DMS153 treated with DMSO at 0.1 percent for 48 hours (cell line): ENCODE results near the gene IL1F10.

ENCODE experiments used
- DNase-seq: peaks from one replicate; lab custom pipeline; 2025; ENCODE audit not compliant: unreplicated experiment; lab: John Stamatoyannopoulos, UW

IL1F10 gene

DNA sequence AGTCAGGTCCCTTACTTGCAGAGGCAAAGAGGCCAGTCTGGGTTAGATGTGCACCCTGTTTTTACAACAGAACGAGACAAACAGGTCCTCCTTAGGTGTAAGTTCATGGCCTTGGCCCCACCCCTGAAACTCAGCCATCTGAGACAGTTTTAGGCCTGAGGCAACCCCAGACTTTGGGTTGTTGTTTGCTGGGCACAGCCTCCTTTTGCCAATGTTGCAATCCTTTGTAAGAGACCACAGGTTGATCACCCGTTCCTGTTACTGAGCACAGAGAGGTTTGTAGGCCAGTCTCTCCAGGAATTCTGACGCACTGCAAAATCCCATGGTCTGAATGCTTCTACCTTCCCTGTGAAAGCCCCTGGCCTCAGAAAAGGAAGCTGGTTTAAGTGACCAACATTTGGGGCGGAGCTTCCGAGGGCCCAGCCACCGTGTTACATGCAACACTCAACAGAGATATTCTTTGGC is 44.1 kb downstream of the IL1F10 start:
- no peak for DNase-seq

DNA sequence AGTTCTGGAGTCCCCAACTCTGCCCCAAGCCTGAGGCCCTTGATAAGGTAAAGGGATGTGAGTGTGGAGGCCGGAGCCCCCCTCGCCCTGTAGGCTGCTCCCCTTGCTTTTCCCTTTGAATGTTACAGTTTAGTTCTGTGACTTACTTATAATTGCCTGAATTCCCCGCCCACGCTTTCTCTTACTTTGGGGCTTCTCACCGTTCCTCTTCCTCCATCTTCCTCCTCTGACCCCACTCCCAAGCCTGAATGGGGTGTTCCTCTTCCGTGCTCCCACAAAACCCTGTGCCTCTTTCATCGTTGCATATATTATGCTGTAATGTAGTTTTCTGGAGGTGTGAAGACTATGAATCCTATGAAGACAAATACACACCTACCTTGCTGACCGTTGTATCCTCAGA is 44.7 kb downstream of the IL1F10 start:
- no peak for DNase-seq

DNA sequence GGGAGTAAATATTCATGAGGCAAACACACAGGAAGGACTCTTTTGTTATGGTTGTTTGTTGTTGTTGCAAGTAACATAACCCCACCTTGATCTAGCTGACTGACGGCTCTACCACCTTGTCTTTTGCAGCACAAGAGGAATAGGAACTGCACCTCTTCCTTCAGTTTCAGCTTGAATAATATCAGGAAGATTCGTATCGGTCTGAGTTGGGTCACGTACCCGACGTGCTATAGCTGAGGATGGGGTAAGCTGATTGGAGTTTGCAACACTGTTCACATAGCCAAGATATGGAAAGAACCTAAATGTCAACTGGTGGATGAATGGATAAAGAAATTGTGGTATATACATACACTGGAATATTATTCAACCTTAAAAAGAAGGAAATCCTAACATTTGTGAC is 45.1 kb downstream of the IL1F10 start:
- no peak for DNase-seq

DNA sequence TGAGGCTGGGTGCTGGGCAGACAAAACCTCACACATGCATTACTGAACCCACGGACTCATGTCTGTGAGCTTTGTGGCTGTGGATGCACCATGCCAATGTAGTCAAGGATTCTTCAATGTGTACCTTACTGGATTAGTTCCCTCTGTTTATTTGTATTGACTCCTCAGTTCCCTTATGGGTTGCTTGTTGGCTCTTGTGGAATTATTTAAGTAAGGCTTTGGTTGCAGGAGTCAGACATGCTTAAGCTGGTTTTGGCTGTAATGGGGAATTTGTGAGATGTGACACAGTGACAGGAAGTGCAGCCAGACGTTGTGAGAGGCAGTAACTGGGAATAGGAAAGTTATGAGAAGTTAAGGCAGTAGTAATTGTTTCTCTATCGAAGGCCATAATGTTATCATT is 46.0 kb downstream of the IL1F10 start:
- no peak for DNase-seq

DNA sequence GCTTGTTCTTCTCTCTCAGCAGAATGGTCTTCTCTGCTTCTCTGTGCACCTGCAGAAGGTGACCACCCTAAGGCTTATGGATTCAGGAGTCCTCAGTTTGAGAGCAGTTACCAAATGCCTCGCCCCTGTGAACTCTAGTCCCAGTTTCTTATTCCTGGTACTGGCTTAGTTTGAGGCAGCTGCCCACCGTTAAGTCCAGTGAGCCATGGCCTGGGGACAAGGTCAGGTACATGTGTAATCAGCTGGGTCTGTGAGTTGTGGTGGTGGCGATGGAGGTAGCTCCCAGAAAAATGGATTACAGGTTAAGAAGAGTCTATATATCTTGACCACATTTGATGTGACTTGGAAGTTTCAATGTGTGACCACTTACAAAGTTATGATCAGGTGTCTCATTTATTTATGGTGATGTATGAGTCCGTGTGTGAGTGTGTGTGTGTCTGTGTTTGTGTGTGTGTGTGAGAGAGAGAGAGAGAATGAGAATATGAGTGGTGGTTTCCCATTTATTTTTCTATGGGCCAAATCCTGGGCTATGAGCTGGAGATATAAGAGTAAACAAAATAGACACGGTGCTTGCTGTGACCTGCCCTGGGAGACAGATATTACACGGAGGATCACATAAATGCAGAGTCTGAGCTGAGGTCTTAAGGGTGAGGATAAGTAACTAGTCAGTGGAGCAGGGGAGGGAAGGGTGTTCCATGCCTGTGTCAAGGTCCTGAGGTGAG is 46.6 kb downstream of the IL1F10 start:
- no peak for DNase-seq

DNA sequence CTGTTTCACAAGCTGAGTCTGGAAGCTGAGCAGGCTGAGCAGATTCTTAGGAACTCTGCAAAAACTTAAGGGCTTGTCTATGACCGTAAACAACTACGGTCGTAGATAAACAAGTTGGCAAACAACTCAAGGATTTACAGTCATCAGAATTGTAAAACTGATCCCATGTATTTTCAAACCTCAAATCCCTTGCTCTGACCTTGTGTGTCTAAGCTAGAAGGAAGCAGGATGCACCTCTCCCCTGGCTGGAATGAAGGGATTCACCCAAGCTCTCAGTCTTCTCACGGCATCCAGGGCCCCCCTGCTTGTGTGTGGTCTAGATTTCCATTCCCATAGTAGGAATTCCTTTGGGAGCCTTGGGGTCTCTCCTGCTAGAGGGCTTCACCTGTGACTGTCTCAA is 47.2 kb downstream of the IL1F10 start:
- no peak for DNase-seq

DNA sequence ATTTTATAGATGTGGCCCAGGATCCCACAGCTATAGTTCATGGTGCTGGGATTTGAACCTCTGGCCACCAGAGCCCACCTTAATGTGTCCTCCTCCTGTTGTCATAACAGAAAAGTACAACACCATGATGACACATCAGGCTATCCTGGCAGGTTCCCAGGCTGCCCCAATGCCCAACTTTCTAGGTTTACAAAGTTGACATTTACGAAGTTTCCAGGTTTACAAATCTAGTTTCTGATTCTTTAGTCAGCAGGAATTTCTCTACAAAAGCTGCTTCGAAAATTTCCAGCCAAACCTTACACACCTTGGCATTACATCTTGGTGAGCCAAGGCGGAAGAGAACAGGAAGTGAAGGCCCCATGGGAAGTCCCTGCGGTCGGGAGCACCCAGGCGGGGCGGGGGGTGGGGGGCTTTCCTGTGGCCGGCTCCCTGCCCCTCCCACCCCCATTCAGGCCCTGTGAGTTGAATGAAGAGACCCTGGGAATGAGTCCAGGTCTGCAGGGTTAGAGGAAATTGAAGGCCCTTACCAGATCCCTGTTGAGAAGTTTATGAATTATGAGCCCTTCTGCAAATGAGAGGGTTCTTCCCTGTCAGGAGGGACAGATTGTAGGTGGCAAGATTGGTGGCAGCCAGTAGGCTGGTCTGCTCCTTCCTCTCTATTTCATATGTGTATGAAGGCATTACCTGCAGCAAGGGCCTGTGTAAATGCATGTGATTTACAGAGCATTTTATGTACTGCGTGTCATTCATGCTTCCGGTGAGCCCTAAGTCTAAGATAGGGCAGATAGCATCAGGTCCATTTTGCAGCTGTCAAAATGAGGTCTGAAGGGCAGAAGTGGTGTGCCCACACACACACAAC is 48.6 kb downstream of the IL1F10 start:
- no peak for DNase-seq

DNA sequence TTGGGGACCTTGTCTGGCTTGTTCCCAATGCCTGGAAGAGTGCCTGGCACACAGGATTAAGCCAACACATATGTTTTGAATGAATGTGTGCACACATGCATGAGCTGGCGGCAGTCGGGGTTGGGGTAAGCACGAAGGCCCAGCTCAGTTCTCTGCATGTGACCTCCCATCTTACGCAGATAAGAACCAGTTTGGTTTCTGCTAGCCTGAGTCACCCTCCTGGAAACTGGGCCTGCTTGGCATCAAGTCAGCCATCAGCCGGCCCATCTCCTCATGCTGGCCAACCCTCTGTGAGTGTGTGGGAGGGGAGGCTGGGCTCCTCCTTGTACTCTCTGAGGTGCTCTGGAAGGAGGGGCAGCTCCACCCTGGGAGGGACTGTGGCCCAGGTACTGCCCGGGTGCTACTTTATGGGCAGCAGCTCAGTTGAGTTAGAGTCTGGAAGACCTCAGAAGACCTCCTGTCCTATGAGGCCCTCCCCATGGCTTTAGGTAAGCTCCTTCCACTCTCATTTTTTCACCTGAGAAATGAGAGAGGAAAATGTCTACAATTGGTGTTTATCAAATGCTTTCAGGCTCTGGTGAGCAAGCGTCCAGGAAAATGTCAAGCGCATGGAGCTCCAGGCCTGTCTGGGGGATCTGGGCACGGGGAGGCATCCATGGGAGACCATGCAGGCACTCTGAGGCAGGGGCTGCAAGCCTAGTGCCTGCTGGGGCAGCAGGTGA is 49.9 kb downstream of the IL1F10 start:
- DNase-seq: no peak

DNA sequence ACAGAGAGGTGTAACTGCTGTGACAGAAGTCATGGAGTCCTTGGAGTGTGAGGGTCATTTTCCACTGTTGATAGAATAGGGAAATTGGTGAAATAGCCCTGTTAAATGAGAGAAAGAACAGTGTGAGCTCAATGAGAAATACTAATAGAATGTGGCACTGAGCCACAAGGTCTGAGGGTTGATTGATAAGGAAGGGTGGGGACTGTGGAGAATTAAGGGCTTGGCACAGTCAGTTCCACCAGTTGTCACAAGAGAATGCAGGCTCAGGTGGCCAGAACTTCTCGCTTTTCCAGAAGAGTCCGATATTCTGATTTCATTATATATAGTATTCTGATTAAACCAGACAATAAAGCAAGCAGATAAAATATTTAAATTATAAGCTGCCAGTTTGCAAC is 50.5 kb downstream of the IL1F10 start:
- no peak for DNase-seq

DNA sequence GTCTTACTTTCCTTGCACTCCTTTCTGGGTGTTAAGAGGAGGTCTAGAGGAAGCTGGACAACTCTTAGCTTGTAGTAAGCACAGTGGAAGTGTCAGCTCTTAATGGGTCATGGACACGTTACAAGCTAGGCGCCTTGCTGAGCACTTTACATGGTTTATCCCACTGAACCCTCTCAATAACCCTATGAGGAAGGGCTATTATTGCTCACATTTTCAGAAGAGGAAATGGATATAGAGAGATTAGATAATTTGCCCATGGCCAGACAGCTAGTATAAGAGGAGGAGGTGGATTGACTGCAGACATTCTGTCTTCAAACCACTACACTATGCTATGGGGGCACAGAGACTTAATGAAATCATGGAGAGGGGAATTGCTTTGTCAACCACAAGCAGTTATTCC is 51.3 kb downstream of the IL1F10 start:
- DNase-seq: no peak

DNA sequence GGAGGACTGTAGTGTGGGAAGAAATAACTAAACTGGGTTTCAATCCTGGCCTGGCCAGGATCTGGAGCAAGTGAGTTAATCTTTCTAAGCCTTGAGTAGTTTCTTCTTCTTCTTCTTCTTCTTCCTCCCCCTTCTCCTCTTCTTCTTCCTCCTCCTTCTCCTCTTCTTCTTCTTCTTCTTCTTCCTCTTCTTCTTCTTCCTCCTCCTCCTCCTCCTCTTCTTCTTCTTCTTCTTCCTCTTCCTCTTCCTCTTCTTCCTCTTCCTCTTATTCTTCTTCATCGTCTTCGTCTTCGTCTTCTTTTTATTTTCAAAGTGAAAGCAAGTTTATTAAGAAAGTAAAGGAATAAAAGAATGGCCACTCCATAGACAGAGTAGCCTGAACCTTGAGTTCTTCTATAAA is 53.1 kb downstream of the IL1F10 start:
- no peak for DNase-seq

DNA sequence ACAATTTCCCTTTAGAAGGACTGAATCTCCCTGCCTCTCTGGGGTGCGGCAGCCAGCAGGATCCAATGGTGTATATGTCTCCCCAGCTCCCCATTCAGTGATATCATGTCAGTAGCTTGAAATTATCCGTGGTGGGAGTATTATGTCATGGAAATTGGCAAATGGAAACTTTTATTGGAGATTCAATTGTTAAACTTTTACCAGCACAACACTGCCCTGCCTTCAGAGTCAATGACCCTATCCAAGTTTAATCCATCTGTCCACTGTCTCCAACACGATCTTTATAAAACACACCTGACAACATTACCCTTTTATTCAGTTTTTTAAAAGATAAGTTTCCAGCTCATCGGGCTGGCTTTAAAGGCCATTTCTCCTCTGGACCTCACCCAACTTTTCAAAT is 54.6 kb downstream of the IL1F10 start:
- DNase-seq: no peak

DNA sequence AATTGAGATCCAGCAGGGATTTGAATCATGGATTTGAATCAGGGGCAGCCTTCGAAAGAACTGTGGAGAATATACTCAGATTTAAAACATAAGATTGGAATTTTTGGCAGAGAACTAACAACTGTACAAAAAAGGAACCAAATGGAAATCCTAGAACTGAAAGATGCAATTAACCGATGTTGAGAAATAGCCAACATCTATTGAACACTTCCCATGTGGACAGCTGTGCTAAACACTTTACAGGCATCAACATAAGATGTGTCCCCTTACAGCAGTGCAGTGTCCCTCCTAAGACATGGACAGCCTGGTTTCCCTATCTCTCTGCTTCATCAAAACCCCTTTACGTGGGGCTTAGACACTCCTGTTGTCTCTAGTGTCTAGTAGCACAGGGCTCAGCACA is 56.0 kb downstream of the IL1F10 start:
- DNase-seq: no peak

DNA sequence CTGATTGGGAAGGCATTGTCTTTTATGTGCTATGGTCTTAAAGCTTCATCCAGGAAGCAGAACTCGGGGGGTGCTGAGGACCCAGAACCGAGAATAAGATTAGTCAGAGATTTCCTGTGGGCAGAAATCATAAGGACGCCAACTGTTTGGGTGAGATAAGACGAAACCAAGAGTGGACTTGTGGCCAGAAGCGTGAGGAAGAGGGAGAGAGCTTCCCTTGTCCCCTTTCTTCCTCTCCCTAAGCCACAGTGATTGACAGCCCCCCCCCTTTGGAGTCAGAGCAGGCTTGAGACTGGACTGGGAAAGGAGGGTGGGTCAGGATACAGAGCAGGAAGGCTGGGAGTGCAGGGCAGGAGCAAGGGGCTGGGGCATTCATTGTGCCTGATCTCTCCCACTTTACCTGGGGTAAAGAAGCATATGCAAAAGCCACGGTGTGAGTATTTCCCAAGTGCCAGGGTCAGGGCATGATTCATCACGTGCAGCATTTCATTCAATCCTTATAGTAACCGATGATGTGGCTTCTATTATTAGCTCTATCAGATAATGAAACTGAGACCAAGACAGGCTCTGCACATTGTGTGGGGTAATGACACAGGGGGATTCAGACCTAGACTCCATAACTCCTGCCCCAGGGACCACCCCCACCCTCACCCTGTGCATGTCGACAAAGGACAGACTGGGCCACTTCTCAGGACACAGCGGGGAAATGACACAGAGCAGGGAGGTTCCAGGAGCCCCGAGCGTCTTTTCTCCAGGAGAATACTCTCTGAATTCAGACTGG is 56.6 kb downstream of the IL1F10 start:
- DNase-seq: no peak
